Ishikawa (cell line): ENCODE results near the gene RBM38.

ENCODE experiments used
- CEBPB ChIP-seq: IDR thresholded peaks from 2 replicates; pipeline ENCODE4 v1.6.1; 2012
- EP300 ChIP-seq: IDR thresholded peaks from 2 replicates; pipeline ENCODE4 v1.6.1; 2012; ENCODE audit warnings: borderline replicate concordance
- NFIC ChIP-seq: IDR thresholded peaks from 2 replicates; pipeline ENCODE4 v1.6.1; 2012
- RAD21 ChIP-seq: IDR thresholded peaks from 2 replicates; pipeline ENCODE4 v1.6.1; 2012; ENCODE audit warnings: low read depth
- REST ChIP-seq: IDR thresholded peaks from 2 replicates; pipeline ENCODE4 v1.6.1; 2012; ENCODE audit warnings: low read depth, mild to moderate bottlenecking
- TAF1 ChIP-seq: IDR thresholded peaks from 2 replicates; pipeline ENCODE4 v1.6.1; 2012; ENCODE audit warnings: low read depth, mild to moderate bottlenecking
- USF1 ChIP-seq: IDR thresholded peaks from 2 replicates; pipeline ENCODE4 v1.6.1; 2012
- YY1 ChIP-seq: IDR thresholded peaks from 2 replicates; pipeline ENCODE4 v1.6.1; 2012; ENCODE audit warnings: low read depth
- TF ChIP-seq, protein P1 (sequence below): IDR thresholded peaks from 2 replicates; pipeline ENCODE4 v1.6.1; 2012

GRCh38 chr20:57395111-57395966 is 4.1 kb downstream of the RBM38 start:
- TF ChIP-seq NFIC (no peak), TAF1 (no peak), REST (no peak), EP300 (no peak), YY1 (no peak), CEBPB (no peak), USF1 (no peak), RAD21 (peak; percentile 10; the same call in 1 of the 2 replicates)
- TF ChIP-seq, protein P1, sequence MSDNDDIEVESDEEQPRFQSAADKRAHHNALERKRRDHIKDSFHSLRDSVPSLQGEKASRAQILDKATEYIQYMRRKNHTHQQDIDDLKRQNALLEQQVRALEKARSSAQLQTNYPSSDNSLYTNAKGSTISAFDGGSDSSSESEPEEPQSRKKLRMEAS: no peak
